NB4 (cell line): Measurements from ENCODE around the gene ZDHHC22.

Source experiments
- TF ChIP-seq, protein P1 (sequence below): IDR thresholded peaks from 2 replicates; pipeline ENCODE4 v1.6.1; 2011; ENCODE audit warnings: low read depth, low read length
- TF ChIP-seq, protein P2 (sequence below): IDR thresholded peaks from one replicate; pipeline ENCODE4 v1.5.1; 2012; ENCODE audit warnings: low read depth, low read length

DNA sequence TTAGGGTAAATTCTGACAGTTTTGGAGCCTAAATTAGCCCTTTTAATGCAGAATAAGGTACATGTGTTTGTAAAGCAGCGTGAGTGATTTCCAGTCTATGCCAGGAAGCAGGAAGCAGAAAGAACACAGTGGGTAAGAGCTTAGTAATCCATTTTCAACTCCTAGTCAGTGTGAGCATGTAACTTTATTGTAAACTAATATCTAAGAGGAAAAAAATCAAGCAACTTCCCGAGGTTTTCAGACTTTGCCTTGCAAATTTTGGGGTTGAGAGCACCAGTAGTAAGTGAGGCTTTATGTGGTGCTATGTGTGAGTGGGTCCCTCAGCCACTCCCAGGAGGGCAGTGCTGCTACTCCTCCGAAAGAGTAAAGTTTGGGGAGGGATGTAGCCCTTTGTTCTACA lies 40.6 kb downstream of the ZDHHC22 start:
- TF ChIP-seq, protein P1, sequence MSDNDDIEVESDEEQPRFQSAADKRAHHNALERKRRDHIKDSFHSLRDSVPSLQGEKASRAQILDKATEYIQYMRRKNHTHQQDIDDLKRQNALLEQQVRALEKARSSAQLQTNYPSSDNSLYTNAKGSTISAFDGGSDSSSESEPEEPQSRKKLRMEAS = no peak
- TF ChIP-seq, protein P2, sequence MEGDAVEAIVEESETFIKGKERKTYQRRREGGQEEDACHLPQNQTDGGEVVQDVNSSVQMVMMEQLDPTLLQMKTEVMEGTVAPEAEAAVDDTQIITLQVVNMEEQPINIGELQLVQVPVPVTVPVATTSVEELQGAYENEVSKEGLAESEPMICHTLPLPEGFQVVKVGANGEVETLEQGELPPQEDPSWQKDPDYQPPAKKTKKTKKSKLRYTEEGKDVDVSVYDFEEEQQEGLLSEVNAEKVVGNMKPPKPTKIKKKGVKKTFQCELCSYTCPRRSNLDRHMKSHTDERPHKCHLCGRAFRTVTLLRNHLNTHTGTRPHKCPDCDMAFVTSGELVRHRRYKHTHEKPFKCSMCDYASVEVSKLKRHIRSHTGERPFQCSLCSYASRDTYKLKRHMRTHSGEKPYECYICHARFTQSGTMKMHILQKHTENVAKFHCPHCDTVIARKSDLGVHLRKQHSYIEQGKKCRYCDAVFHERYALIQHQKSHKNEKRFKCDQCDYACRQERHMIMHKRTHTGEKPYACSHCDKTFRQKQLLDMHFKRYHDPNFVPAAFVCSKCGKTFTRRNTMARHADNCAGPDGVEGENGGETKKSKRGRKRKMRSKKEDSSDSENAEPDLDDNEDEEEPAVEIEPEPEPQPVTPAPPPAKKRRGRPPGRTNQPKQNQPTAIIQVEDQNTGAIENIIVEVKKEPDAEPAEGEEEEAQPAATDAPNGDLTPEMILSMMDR = no peak
